ENCODE results near the gene MRPS34.

The MRPS34 gene

GRCh38 chr16:1754204-1754603, 18.7 kb downstream of the MRPS34 start:
- Histone ChIP-seq H3K36me3 (ENCODE audit: control insufficient read depth in 1 of 2, insufficient read depth in 2 of 2, low read length in 2 of 2) (peaks cover 18 to 43% of the 10 kb centered on the region in 2 donors), H3K4me1 (ENCODE audit: control insufficient read depth in 1 of 2, insufficient read depth in 2 of 2, low read length in 2 of 2) (no peaks in the 10 kb centered on the region), H3K27ac (ENCODE audit: low read length) (no peak overlapping the region), H3K4me3 (ENCODE audit: low read depth in 1 of 2, low read length in 2 of 2) (no peak overlapping the region), H3K9me3 (ENCODE audit: control insufficient read depth in 1 of 2, low read length in 2 of 2) (no peaks in the 10 kb centered on the region), H3K27me3 (ENCODE audit: low read depth, low read length) (no peaks in the 10 kb centered on the region)

- Histone ChIP-seq H3K27me3 (ENCODE audit: low read depth, low read length) (no peaks in the 10 kb centered on the region), H3K4me3 (ENCODE audit: low read depth in 1 of 2, low read length in 2 of 2) (no peak overlapping the region), H3K36me3 (ENCODE audit: control insufficient read depth in 1 of 2, insufficient read depth in 2 of 2, low read length in 2 of 2) (peaks cover 26 to 47% of the 10 kb centered on the region in 2 donors), H3K27ac (ENCODE audit: low read length) (no peak overlapping the region), H3K4me1 (ENCODE audit: control insufficient read depth in 1 of 2, insufficient read depth in 2 of 2, low read length in 2 of 2) (no peaks in the 10 kb centered on the region), H3K9me3 (ENCODE audit: control insufficient read depth in 1 of 2, low read length in 2 of 2) (no peaks in the 10 kb centered on the region)
Measured at GRCh38 chr16:1752853-1753252, 20.1 kb downstream of the MRPS34 start.

- H3K4me3 ChIP-seq (ENCODE audit: low read depth in 1 of 2, low read length in 2 of 2): no peak overlapping the region
- no peaks in the 10 kb centered on the region for H3K9me3 ChIP-seq (ENCODE audit: control insufficient read depth in 1 of 2, low read length in 2 of 2)
- H3K27ac ChIP-seq (ENCODE audit: low read length): no peak overlapping the region
- no peaks in the 10 kb centered on the region for H3K27me3 ChIP-seq (ENCODE audit: low read depth, low read length)
- H3K4me1 ChIP-seq (ENCODE audit: control insufficient read depth in 1 of 2, insufficient read depth in 2 of 2, low read length in 2 of 2): no peaks in the 10 kb centered on the region
- H3K36me3 ChIP-seq (ENCODE audit: control insufficient read depth in 1 of 2, insufficient read depth in 2 of 2, low read length in 2 of 2): peaks cover 31 to 49% of the 10 kb centered on the region in 2 donors
Measured at GRCh38 chr16:1751946-1752345, 21.0 kb downstream of the MRPS34 start.

GRCh38 chr16:1749152-1750117, 23.5 kb downstream of the MRPS34 start:
- Histone ChIP-seq H3K4me1 (ENCODE audit: control insufficient read depth in 1 of 2, insufficient read depth in 2 of 2, low read length in 2 of 2) (no peaks in the 10 kb centered on the region), H3K27me3 (ENCODE audit: low read depth, low read length) (no peaks in the 10 kb centered on the region), H3K36me3 (ENCODE audit: control insufficient read depth in 1 of 2, insufficient read depth in 2 of 2, low read length in 2 of 2) (peaks cover 26 to 62% of the 10 kb centered on the region in 2 donors), H3K4me3 (ENCODE audit: low read depth in 1 of 2, low read length in 2 of 2) (no peak overlapping the region), H3K27ac (ENCODE audit: low read length) (no peak overlapping the region), H3K9me3 (ENCODE audit: control insufficient read depth in 1 of 2, low read length in 2 of 2) (no peaks in the 10 kb centered on the region)

GRCh38 chr16:1747934-1748333, 25.0 kb downstream of the MRPS34 start:
- Histone ChIP-seq H3K27ac (ENCODE audit: low read length) (no peak overlapping the region), H3K27me3 (ENCODE audit: low read depth, low read length) (no peaks in the 10 kb centered on the region), H3K36me3 (ENCODE audit: control insufficient read depth in 1 of 2, insufficient read depth in 2 of 2, low read length in 2 of 2) (peaks cover 26 to 76% of the 10 kb centered on the region in 2 donors), H3K4me1 (ENCODE audit: control insufficient read depth in 1 of 2, insufficient read depth in 2 of 2, low read length in 2 of 2) (no peaks in the 10 kb centered on the region), H3K4me3 (ENCODE audit: low read depth in 1 of 2, low read length in 2 of 2) (no peak overlapping the region), H3K9me3 (ENCODE audit: control insufficient read depth in 1 of 2, low read length in 2 of 2) (no peaks in the 10 kb centered on the region)

GRCh38 chr16:1746693-1747195, 26.2 kb downstream of the MRPS34 start:
- Histone ChIP-seq H3K9me3 (ENCODE audit: control insufficient read depth in 1 of 2, low read length in 2 of 2) (no peaks in the 10 kb centered on the region), H3K36me3 (ENCODE audit: control insufficient read depth in 1 of 2, insufficient read depth in 2 of 2, low read length in 2 of 2) (peaks cover 17 to 78% of the 10 kb centered on the region in 2 donors)

GRCh38 chr16:1745900-1746692, 26.8 kb downstream of the MRPS34 start:
- H3K36me3 ChIP-seq (ENCODE audit: control insufficient read depth in 1 of 2, insufficient read depth in 2 of 2, low read length in 2 of 2): peaks cover 15 to 80% of the 10 kb centered on the region in 2 donors
- no peaks in the 10 kb centered on the region for H3K27me3 ChIP-seq (ENCODE audit: low read depth, low read length)
- no peaks in the 10 kb centered on the region for H3K4me1 ChIP-seq (ENCODE audit: control insufficient read depth in 1 of 2, insufficient read depth in 2 of 2, low read length in 2 of 2)
- H3K27ac ChIP-seq (ENCODE audit: low read length): no peak overlapping the region
- H3K9me3 ChIP-seq (ENCODE audit: control insufficient read depth in 1 of 2, low read length in 2 of 2): no peaks in the 10 kb centered on the region
- H3K4me3 ChIP-seq (ENCODE audit: low read depth in 1 of 2, low read length in 2 of 2): no peak overlapping the region

More at GRCh38 chr16:1746693-1747195, 26.2 kb downstream of the MRPS34 start:
- Histone ChIP-seq H3K4me3 (ENCODE audit: low read depth in 1 of 2, low read length in 2 of 2) (no peak overlapping the region), H3K4me1 (ENCODE audit: control insufficient read depth in 1 of 2, insufficient read depth in 2 of 2, low read length in 2 of 2) (no peaks in the 10 kb centered on the region), H3K27me3 (ENCODE audit: low read depth, low read length) (no peaks in the 10 kb centered on the region), H3K27ac (ENCODE audit: low read length) (no peak overlapping the region)

GRCh38 chr16:1745181-1745899, 27.6 kb downstream of the MRPS34 start:
- Histone ChIP-seq H3K36me3 (ENCODE audit: control insufficient read depth in 1 of 2, insufficient read depth in 2 of 2, low read length in 2 of 2) (peaks cover 22 to 88% of the 10 kb centered on the region in 2 donors), H3K9me3 (ENCODE audit: control insufficient read depth in 1 of 2, low read length in 2 of 2) (no peaks in the 10 kb centered on the region)

GRCh38 chr16:1744338-1744840, 28.5 kb downstream of the MRPS34 start:
- H3K27ac ChIP-seq (ENCODE audit: low read length): no peak overlapping the region
- H3K27me3 ChIP-seq (ENCODE audit: low read depth, low read length): no peaks in the 10 kb centered on the region
- H3K9me3 ChIP-seq (ENCODE audit: control insufficient read depth in 1 of 2, low read length in 2 of 2): no peaks in the 10 kb centered on the region
- H3K4me1 ChIP-seq (ENCODE audit: control insufficient read depth in 1 of 2, insufficient read depth in 2 of 2, low read length in 2 of 2): no peaks in the 10 kb centered on the region
- no peak overlapping the region for H3K4me3 ChIP-seq (ENCODE audit: low read depth in 1 of 2, low read length in 2 of 2)
- peaks cover 22 to 84% of the 10 kb centered on the region in 2 donors for H3K36me3 ChIP-seq (ENCODE audit: control insufficient read depth in 1 of 2, insufficient read depth in 2 of 2, low read length in 2 of 2)

More at GRCh38 chr16:1745181-1745899, 27.6 kb downstream of the MRPS34 start:
- H3K27ac ChIP-seq (ENCODE audit: low read length): no peak overlapping the region
- no peaks in the 10 kb centered on the region for H3K4me1 ChIP-seq (ENCODE audit: control insufficient read depth in 1 of 2, insufficient read depth in 2 of 2, low read length in 2 of 2)
- no peak overlapping the region for H3K4me3 ChIP-seq (ENCODE audit: low read depth in 1 of 2, low read length in 2 of 2)
- H3K27me3 ChIP-seq (ENCODE audit: low read depth, low read length): no peaks in the 10 kb centered on the region

- Histone ChIP-seq H3K9me3 (ENCODE audit: control insufficient read depth in 1 of 2, low read length in 2 of 2) (no peaks in the 10 kb centered on the region), H3K27me3 (ENCODE audit: low read depth, low read length) (no peaks in the 10 kb centered on the region), H3K36me3 (ENCODE audit: control insufficient read depth in 1 of 2, insufficient read depth in 2 of 2, low read length in 2 of 2) (peaks cover 18 to 77% of the 10 kb centered on the region in 2 donors), H3K27ac (ENCODE audit: low read length) (no peak overlapping the region), H3K4me1 (ENCODE audit: control insufficient read depth in 1 of 2, insufficient read depth in 2 of 2, low read length in 2 of 2) (no peaks in the 10 kb centered on the region), H3K4me3 (ENCODE audit: low read depth in 1 of 2, low read length in 2 of 2) (no peak overlapping the region)
Measured at GRCh38 chr16:1743376-1744337, 29.3 kb downstream of the MRPS34 start.

All from muscle layer of duodenum (tissue), 2 donors.